Esophagus squamous epithelium (tissue), 4 donors: ENCODE measurements around the gene RPS6KA4.
"Not testable (repeated sequence)": the region's sequence is repeated elsewhere in the genome, so short reads cannot be mapped to it uniquely, and the experiment has no call there.

Experiments used
- POLR2A ChIP-seq, 4 donors: fragments of 450-650 bp; IDR thresholded peaks; one replicate each; pipeline ENCODE4 v1.6.1; 2017; ENCODE audit warnings: antibody characterized with exemption in 4 of 4, mild to moderate bottlenecking in 4 of 4, moderate library complexity in 3 of 4
- TF ChIP-seq, protein P1 (sequence below), 6 experiments: fragments of 450-650 bp in 4 of 6; fragments of 200-600 bp in 2 of 6; sonication (generic) in 2 of 6; IDR thresholded peaks; one replicate each; pipeline ENCODE4 v1.5.1; 2016 to 2019; ENCODE audit warnings: antibody characterized with exemption in 6 of 6, mild to moderate bottlenecking in 4 of 6, moderate library complexity in 4 of 6

DNA sequence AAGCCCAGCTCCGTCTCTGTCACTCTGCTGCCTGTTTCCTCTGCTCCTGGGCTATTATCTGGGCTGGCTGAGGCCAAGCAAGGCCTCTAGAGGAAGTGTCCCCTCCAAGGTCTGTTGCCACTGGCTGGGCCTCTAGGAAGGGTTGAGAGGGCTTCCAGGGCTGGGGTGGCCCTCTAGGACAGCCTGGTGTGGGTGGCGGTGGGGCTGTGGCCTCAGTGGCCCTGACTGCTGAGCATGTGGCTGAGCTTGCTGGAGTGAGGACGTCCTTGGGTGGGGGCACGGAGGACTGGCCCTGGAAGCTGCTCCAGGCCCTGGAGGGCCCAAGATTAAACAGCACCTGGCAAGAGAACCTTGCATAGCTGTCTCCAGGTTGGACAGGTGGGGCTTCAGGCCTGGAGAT is 35.0 kb upstream of the RPS6KA4 start:
- TF ChIP-seq, protein P1, sequence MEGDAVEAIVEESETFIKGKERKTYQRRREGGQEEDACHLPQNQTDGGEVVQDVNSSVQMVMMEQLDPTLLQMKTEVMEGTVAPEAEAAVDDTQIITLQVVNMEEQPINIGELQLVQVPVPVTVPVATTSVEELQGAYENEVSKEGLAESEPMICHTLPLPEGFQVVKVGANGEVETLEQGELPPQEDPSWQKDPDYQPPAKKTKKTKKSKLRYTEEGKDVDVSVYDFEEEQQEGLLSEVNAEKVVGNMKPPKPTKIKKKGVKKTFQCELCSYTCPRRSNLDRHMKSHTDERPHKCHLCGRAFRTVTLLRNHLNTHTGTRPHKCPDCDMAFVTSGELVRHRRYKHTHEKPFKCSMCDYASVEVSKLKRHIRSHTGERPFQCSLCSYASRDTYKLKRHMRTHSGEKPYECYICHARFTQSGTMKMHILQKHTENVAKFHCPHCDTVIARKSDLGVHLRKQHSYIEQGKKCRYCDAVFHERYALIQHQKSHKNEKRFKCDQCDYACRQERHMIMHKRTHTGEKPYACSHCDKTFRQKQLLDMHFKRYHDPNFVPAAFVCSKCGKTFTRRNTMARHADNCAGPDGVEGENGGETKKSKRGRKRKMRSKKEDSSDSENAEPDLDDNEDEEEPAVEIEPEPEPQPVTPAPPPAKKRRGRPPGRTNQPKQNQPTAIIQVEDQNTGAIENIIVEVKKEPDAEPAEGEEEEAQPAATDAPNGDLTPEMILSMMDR (IDR thresholded peaks at IDR 0.05), result not testable (repeated sequence)
- TF ChIP-seq POLR2A (IDR thresholded peaks at IDR 0.05), result not testable (repeated sequence)
